T-helper 9 cell (primary cell): ENCODE measurements around the gene SLC6A8.
A peak's percentile ranks its signal among the peaks of the same experiment; 100 is the strongest.

Experiments
- DNase-seq: peaks from one replicate; pipeline ENCODE4 v3.0.0-alpha.2; 2020
- total RNA-seq, 2 donors: gene quantifications; one replicate each; lab custom pipeline; 2026; lab: John Stamatoyannopoulos, UW

The SLC6A8 gene
- total RNA-seq, result 3.1 to 4.1 reads per million in 2 donors

GRCh38 chrX:153687121-153688039, at the start of gene SLC6A8:
TSS of gene SLC6A8 (plus strand) at chrX:153687926. CDS start at chrX:153688575, 649 bp downstream.
- peak; percentile 23 for DNase-seq

GRCh38 chrX:153638041-153638371, 49.7 kb upstream of the SLC6A8 start:
- DNase-seq, result no peak

- no peak for DNase-seq
These were observed 49.1 kb upstream of the SLC6A8 start for GRCh38 chrX:153638436-153639176.

- DNase-seq, result no peak
These were observed 48.3 kb upstream of the SLC6A8 start for GRCh38 chrX:153639177-153640044.

GRCh38 chrX:153640045-153640686, 47.6 kb upstream of the SLC6A8 start:
- DNase-seq, result no peak

GRCh38 chrX:153640736-153641575, 46.8 kb upstream of the SLC6A8 start:
- no peak for DNase-seq

GRCh38 chrX:153641627-153642026, 46.1 kb upstream of the SLC6A8 start:
- DNase-seq, result no peak

GRCh38 chrX:153642051-153642654, 45.6 kb upstream of the SLC6A8 start:
- DNase-seq, result no peak

- DNase-seq, result no peak
These were observed 44.9 kb upstream of the SLC6A8 start for GRCh38 chrX:153642655-153643430.

- no peak for DNase-seq
These were observed 44.0 kb upstream of the SLC6A8 start for GRCh38 chrX:153643431-153644351.

GRCh38 chrX:153644356-153645125, 43.2 kb upstream of the SLC6A8 start:
- no peak for DNase-seq

GRCh38 chrX:153645151-153645550, 42.6 kb upstream of the SLC6A8 start:
- no peak for DNase-seq

GRCh38 chrX:153645921-153646488, 41.7 kb upstream of the SLC6A8 start:
- no peak for DNase-seq

- no peak for DNase-seq
These were observed 40.9 kb upstream of the SLC6A8 start, which contains the start of gene DUSP9 for GRCh38 chrX:153646620-153647373. TSS of gene DUSP9 (plus strand) at chrX:153647203. CDS start at chrX:153647954, 751 bp downstream.

- DNase-seq, result no peak
These were observed 40.0 kb upstream of the SLC6A8 start for GRCh38 chrX:153647461-153648357.
